IPS-11a (cell line): ENCODE measurements around the gene ARHGAP10.

Experiments
- H3K4me3 ChIP-seq: one replicate; pipeline ENCODE4 v1.5.1; 2013; ENCODE audit warnings: low read depth, low read length, control low read depth

ARHGAP10 gene

DNA sequence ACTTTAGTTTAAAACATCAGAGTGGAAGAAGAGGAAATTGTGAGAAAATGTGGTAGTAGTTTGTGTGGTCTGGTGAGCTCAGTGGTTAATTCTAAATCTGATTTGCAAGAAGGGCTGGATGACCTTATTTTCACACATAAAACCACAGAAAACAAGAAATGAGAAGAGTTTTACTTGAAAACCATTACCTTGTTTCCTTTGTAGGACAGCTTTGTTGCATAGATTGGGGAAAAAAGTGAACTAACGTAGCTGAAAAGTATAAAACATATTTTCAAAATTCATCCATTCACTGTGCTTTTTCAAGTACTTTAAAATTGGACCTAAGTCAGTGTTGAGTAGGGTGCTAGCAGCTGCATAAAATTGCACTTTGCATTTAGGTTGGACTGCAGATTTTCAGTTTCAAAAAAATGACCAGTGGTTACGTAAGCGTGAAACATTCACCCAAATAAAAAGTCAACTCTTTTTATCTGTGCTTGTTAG, 211.3 kb downstream of the ARHGAP10 start:
- H3K4me3 ChIP-seq, result no peak overlapping the region

DNA sequence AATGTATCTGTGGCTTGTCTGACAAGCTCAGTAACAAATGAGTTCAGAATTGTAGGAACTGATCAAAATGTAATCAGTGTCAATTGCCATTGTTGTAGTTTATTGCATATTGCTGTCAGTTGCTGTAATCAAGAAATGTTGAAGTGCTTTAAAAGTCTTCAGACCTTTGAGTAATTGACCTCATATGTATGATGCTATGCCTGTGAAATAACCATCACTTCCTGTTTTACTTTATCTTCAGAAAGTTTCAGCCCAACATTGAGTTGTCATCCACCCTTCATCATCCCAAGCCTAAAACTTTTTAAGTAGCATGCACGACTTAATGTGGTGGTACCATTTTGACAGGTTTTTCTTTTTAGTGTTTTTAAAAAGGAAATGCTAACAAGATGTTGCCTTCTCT, 212.4 kb downstream of the ARHGAP10 start:
- H3K4me3 ChIP-seq, result no peak overlapping the region

DNA sequence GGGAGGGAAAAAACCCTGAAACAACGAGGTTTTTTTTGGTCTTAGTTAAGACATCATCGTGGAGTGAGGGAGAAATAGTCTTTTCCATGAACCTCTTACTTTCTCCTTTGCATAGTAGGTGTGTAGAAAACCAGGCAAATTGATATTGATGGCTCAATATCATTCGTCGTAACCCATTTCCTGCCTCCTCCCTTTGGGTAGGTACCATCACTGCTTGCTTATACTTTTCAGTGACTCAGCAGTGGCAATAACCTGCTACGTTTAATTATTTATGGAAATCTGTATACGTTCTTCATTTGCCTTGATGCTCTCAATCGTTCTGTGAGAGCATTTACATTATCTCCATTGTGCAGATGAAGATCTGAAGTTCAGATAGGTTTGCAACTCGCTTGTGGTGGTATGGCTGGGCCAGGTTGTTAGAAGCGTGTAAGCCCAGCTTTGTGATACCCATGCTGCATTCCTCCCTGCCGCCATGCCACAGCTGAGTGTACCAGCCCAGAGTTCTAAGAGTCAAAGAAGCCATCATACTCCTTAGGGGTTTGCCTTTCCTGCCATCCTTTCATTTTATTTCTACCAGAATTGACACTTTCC, 212.9 kb downstream of the ARHGAP10 start:
- H3K4me3 ChIP-seq, result no peak overlapping the region

DNA sequence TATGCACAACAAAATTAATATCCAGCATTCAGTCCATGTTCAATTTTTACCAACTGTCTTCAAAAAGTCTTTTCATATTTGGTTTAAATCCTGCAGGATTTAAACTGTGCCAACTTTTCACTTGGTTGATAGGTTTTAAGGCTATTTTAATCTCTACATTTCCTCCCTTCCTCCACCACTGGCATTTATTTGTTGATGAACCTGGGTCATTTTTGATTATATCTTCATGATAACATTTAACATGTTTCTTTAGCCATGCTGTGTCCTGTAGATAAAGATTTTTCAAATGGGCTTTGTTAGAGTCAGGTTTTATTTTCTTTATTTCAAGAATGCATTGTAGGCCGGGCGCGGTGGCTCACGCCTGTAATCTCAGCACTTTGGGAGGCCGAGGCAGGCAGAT, 216.4 kb downstream of the ARHGAP10 start:
- H3K4me3 ChIP-seq, result no peak overlapping the region

DNA sequence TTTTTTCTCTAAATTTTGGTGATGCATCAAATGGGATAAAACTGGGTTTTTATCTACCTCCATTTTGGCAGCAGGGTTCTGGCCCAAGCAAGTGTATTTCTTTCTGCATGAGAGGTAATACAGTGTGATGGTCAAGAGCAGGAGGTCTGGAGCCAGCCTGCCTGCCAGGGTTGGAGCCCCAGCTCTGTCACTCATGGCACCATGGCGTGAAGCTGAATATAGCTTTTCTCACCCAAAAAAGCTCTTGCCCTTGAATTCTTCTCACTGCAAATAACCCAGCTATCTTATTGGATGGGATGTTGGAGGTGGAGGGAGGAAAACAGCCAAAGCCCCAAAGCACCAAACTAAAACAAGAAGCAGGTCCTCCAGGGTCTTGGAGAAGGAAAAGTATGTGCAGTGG, 218.4 kb downstream of the ARHGAP10 start:
- H3K4me3 ChIP-seq, result no peak overlapping the region

DNA sequence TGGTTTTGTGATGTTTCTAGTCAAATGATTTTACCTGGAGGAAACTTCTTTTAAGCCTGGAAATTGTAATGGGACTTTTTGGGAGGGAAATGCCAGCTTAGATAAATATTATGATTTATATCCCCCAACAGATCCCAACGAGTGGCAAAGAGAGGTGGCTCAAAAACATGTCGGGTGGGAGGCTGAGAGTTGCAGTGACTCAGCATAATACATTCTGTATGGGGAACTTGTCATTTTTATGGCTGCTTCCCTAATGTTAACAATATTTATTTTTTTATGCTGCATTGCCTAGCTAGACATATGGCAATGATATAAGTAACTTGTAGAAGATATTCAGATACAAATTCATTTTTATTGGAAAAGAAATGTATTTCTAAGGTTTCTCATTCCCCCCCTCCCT, 219.0 kb downstream of the ARHGAP10 start:
- H3K4me3 ChIP-seq, result no peak overlapping the region

DNA sequence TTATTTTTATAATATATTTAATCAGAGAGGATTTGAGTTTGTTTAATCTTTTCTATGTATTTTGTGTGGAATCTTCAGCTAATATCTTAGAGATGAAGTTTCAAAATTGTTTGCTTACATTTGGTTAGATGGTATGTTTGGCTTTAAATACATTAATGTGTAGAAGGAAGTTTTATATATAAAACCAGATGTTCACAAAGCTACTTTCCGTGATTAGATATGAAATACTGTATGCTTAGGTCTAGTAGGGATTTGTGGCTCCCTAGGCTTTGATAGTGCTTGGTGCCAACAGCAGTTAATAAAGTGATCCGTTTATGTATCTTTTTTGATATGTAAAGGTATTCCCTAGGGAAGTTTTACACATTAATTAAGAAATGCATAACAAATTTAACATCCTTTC, 223.0 kb downstream of the ARHGAP10 start:
- no peak overlapping the region for H3K4me3 ChIP-seq

DNA sequence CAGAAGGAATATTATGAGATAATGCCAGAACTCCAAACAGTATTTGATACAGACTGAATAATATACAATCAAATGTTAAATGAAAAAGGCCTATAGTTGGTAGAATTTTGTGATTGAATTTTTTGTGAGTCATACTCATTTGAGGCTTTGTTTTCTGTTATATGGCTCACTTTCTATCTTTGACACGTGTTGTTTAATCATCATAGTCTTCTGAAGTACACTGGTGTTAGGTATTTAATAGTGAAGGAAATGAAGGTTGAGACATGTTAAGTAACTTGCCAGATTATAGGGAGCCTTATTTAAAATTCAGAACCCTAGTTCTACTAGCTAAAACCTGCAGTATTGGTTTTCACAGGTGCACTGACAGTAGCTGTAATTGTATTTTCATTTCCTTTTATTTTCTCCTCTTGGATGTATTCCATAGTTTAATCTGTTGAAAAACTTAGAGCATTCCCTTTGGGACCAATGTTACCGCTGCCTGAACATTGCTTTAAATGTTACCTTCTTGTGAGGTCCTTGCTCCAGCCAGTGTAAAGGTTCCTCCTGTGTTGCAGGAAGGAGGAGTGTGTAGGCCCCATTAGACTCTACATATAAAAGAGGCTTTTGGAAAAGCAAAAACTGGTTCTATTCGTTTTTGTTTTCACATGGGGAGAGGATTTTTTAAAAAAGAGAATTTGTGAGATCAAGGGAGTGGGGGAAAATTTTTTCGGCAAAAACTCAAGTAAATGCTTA, 224.1 kb downstream of the ARHGAP10 start:
- no peak overlapping the region for H3K4me3 ChIP-seq

DNA sequence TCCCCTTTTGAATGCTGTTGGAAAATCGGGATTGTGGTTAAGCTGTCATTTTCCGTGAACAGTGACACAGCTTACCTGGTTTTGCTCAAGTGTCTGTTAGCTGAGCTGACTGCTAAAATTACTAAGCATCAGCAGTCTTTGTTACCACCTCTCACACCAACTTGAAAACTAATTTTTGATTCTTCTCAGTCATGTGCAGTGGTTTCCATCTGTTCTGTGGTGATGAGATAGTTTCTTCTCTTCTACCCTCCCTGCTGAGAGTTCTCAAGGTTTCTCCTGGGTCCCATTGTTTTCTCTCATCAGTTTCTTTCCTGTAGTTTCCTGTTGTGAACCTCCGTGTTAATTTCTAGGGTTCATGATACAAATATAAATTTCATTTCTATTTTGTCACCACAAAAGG, 225.6 kb downstream of the ARHGAP10 start:
- no peak overlapping the region for H3K4me3 ChIP-seq

DNA sequence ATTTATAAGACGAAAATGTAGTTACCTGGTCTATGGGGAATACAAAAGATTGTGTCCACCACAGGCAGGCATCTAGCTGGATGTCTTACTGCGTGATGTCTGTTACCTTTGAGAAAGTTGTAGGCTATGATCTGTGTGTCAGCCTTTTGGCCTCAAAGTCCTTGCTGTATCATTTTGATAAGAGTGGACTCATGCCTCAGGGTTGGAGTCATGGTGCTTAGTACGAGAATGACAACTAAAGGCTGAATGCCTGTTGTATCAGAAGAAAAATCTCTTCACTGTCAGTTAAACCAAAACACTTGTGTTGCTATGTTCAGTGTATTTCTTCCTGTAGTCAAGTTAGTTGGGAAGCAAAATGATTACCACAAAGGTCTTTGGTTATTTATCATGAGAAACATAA, 226.2 kb downstream of the ARHGAP10 start:
- H3K4me3 ChIP-seq, result no peak overlapping the region

DNA sequence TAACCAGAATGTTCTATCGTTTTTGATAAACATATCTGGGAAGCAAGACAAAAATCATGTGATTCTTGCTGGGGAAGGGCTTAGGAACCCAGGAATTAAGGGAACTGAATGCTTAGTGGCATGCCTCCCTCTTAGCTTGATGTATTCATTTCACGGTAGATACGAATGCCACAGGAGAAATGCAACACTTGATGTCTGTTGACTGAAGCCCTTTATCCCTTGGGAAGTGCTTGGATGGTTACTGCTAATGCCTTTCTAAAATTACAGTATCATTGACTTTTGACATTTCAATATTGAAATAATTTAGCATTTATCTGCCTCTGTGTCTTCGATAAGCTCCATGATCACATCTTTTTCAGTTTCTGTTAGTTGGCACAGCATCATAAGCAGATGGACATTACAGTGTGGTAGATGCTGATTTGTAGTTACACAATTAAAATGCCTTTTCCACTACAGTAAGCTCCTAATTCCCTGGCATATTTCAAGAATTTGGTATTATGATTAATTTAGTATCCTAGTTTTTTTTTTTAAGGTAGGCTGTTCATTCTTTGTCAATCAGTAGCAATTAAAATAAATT, 226.7 kb downstream of the ARHGAP10 start:
- no peak overlapping the region for H3K4me3 ChIP-seq

DNA sequence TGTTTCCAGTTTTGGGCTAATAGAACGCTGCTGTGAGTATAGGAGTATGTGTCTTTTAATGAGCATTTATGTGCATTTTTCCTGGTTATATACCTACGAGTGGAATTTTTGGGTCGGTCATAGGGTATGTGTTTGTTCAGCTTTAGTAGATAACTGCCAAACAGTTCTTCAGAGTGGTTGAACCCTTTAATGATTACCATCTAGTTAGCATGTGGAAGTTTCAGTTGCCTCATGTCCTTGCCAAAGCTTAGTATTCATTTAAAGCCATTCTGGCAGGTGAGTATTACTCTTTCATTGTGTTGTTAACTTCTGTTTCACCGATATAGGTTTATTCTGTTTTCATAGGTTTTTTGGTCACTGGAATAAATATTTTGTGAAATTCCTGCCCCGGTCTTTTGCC, 229.1 kb downstream of the ARHGAP10 start:
- no peak overlapping the region for H3K4me3 ChIP-seq

DNA sequence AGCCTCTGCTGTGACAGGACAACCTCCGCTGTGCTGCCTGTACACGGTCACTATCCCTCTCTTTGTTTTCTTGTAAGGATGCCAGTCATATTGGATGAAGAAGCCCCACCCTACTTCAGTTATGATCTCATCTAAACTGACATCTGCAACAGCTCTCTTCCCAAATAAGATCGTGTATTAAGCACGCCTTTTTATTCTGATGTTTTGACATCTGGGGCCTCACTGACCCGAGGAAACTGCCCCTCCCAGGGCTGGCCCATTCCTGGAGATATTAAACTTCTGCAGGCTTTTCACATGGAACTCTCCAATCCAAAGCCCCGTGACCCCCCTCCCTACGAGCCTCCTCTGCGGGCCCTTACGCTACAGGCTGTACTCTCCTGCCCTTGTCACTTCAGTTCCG, 232.0 kb downstream of the ARHGAP10 start:
- H3K4me3 ChIP-seq, result no peak overlapping the region

DNA sequence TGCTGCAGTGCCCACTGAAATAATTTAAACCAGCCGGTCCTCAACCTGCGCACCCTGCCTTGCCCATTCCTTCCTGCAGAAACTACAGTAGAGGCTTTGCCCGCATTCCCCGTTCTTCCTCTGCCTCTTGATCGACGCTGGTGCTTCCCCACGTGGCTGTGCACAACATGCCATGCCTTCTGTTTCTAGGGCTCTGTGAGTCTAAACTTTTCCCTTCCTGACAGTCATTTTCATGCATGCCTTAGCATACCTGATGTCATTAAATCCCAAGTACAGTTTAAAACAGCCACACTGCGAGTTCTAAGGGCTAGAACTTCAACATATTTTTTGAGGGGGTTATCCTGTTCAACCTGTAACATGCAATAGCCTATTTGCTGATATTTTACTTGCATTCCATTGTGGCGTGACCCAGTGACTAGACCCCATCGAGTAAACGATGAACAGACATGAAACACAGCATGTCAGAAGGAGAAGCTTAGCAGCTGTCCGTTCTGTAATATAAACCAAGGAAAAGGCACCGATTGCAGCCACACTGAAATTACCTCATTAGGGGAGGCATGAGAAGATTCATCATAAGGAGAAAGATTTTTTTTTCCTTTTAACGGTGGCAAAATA, 232.5 kb downstream of the ARHGAP10 start:
- no peak overlapping the region for H3K4me3 ChIP-seq

DNA sequence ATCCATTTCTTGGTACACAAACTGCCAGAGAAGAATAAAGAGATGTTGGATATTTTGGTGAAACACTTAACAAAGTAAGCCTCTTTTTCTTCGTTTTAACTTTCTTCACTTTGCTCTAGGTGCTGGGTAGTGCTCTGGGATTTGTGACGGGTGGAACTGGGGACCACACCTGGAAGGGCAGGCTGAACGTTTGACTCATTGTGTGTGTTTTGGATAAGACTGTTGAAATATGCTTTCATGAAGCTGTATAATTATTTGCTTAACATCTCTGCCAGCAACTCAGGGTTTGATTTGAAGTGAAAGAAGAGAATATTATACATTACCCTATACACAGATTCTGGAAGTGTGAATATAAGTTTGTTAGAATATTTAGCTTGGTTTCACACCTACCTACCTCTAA, 233.2 kb downstream of the ARHGAP10 start:
- H3K4me3 ChIP-seq, result no peak overlapping the region

DNA sequence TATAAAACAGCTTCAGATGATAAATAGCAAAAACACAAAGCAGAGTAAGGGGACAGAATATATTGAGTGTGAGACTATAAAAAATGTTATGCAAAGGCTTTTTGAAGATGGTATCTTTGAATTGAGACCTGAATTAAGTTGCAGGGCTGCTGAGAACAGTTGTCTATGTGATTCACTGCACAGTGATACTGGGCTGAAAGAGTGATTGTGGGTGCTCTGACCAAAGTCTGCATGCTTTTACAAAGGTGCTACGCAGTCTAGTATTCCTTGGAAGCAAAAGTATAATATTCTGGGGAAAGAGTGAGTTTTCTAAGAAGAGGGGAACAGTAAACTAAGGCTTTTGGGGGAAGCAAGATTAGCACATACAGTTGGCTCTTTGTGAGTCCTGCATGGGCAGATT, 234.0 kb downstream of the ARHGAP10 start:
- no peak overlapping the region for H3K4me3 ChIP-seq

DNA sequence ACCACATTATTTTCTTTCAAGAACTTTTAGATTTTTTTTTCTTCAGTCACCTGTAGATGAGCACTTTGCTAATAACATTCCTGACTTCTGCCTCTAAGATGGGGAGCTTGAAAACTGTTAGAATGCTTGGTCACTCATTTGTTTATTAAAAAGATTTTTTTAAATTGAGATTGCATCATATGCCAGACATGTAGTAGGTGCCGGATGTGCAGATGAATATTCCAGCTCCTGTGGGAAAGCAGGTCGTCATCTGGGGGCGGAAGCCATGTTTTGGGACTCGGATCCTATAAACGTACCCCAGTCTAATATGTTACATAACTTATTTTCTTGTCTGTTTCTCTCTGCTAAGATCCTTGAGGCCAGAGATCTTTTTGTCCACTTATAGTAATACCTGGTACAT, 236.8 kb downstream of the ARHGAP10 start:
- H3K4me3 ChIP-seq, result no peak overlapping the region

DNA sequence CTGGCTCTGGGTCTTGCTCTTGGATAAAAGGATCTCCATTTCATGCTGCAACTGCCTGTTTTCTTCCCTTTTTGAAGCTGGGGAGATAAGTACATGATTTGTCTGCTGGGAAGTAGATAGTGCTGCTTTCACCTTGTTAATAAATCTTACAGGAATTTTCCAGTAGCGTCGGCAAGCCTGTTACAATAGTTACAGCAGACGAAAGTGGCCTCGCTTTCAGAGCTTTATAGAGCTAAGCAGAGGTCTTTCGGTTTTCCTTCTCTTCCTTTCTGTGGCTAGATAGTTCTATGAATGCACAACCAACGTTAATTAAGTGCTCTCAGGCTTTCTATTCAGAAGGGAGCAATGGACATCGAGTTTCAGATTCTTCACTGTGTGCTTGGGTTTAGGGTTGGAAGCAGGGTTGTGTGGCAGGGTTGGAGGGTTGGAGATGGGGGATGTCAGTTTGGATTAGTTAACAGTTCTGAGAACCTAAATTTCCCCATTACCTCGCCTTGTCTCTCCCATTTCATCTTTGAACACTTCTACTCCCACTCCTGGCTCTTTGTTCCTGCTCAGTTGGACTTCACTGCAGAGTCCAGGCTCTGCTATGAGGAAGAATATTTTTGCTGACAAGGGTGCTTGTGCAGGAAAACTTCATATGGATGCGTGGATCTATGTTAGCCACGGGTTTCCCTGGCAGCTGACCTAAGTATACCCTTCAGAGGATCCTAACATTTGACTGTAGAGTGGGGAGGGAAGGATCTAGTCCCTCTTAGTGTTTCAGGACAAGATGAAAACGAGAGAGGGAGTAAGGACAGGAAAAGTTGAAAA, 237.9 kb downstream of the ARHGAP10 start:
- no peak overlapping the region for H3K4me3 ChIP-seq

DNA sequence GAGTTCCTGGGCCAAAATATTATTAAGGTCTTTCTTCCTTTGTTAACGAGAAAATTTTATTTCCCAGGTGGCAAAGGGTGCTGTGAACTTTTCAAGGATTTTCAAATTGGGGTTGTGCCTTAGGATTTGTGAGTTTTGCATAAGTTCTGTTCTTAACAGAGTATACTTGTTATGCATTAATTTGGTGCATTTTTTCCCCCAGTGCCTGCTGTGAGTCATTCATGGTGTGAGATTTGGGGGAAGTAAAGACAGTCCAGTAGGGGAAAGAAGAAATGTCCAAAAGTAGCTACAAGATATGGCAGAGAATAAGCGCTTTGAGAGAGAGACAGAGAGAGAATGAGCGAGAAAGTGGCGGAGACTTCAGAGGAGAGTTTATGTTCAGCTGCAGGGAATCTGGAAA, 239.2 kb downstream of the ARHGAP10 start:
- no peak overlapping the region for H3K4me3 ChIP-seq

DNA sequence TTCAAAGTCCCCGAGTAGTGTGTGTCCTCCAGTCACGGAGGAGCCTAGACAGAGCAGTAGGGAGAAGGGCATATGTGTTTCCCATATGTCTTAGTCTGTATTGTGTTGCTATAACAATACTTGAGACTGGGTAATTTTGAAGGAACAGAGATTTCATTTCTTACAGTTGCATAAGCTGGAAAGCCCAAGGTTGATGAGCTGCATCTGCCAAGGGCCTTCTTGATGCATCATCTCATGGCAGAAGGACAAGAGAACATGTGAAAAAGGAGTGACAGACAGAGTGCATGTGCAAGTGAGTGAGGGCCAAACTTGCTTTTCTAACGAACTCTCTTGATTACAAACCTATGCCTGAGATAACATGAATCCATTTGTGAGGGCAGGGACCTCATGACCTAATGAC, 243.4 kb downstream of the ARHGAP10 start:
- H3K4me3 ChIP-seq, result no peak overlapping the region
